SH-SY5Y (cell line): ENCODE data around the gene WDPCP.

Experiments
- GATA2 ChIP-seq: IDR thresholded peaks from 2 replicates; pipeline ENCODE4 v1.6.1; 2011; ENCODE audit warnings: mild to moderate bottlenecking, low read depth, low read length
- GATA3 ChIP-seq: IDR thresholded peaks from 2 replicates; pipeline ENCODE4 v1.6.1; 2011; ENCODE audit warnings: low read depth, mild to moderate bottlenecking, low read length, moderate library complexity

GRCh38 chr2:63192889-63193774 is 395.1 kb downstream of the WDPCP start:
- no peak for TF ChIP-seq GATA2
- no peak for TF ChIP-seq GATA3
